Mammary epithelial cell (primary cell): Measurements from ENCODE around the gene PPY.

Source experiments
- CTCF ChIP-seq, 2 donors: IDR thresholded peaks in 1 of 2; conservative IDR thresholded peaks in 1 of 2; 2 replicates each; pipeline ENCODE4 v1.5.1; 2011 to 2012; ENCODE audit warnings: inconsistent platforms in 2 of 2, low read length in 2 of 2, mild to moderate bottlenecking in 2 of 2, control low read depth in 1 of 2, low read depth in 1 of 2; ENCODE audit not compliant: insufficient read depth in 1 of 2; ENCODE audit errors: extremely low read depth in 1 of 2
- EZH2 ChIP-seq: IDR thresholded peaks from 2 replicates; pipeline ENCODE4 v1.6.1; 2012; ENCODE audit warnings: low read length, inconsistent platforms, borderline replicate concordance

- TF ChIP-seq EZH2 = no peak
- no peak for TF ChIP-seq CTCF (conservative IDR thresholded peaks at IDR 0.05 in 1 of 2, IDR thresholded peaks at IDR 0.05 in 1 of 2; ENCODE audit: extremely low read depth in 1 of 2, insufficient read depth in 1 of 2, low read depth in 1 of 2, low read length in 2 of 2)
Measured at GRCh38 chr17:43983196-43983514, 40.9 kb upstream of the PPY start.
